ELR (cell line): ENCODE results near the gene ZGPAT.

Experiments
- DNase-seq: peaks from one replicate; pipeline ENCODE4 v3.0.0-alpha.2; 2015; ENCODE audit warnings: low read depth

ZGPAT gene

GRCh38 chr20:63782521-63782971 lies 74.7 kb downstream of the ZGPAT start:
- no peak for DNase-seq

GRCh38 chr20:63783970-63784369 lies 76.1 kb downstream of the ZGPAT start:
- DNase-seq = no peak

- no peak for DNase-seq
These were observed 77.9 kb downstream of the ZGPAT start for GRCh38 chr20:63785691-63786131.
